ENCODE data around the gene PIK3C2A.

GRCh38 chr11:17238377-17238776 lies 30.6 kb upstream of the PIK3C2A start:
- TF ChIP-seq POLR2AphosphoS5 (IDR thresholded peaks at IDR 0.05; ENCODE audit: low read depth, low read length) (no peak), JUND (IDR thresholded peaks at IDR 0.05) (no peak)
- TF ChIP-seq, protein P1, sequence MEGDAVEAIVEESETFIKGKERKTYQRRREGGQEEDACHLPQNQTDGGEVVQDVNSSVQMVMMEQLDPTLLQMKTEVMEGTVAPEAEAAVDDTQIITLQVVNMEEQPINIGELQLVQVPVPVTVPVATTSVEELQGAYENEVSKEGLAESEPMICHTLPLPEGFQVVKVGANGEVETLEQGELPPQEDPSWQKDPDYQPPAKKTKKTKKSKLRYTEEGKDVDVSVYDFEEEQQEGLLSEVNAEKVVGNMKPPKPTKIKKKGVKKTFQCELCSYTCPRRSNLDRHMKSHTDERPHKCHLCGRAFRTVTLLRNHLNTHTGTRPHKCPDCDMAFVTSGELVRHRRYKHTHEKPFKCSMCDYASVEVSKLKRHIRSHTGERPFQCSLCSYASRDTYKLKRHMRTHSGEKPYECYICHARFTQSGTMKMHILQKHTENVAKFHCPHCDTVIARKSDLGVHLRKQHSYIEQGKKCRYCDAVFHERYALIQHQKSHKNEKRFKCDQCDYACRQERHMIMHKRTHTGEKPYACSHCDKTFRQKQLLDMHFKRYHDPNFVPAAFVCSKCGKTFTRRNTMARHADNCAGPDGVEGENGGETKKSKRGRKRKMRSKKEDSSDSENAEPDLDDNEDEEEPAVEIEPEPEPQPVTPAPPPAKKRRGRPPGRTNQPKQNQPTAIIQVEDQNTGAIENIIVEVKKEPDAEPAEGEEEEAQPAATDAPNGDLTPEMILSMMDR (IDR thresholded peaks at IDR 0.05): no peak
